ENCODE data around the gene PNPLA6. TPM values are rescaled to one million over a fixed set of nuclear protein-coding genes. Genes with fewer than 3 reads are reported as not detected.

Gene PNPLA6
- total and polyA plus RNA-seq, 2 donors (not counting 1 experiment from before 2014, with no cell fraction given), result 20.9 to 89.2 TPM

DNA sequence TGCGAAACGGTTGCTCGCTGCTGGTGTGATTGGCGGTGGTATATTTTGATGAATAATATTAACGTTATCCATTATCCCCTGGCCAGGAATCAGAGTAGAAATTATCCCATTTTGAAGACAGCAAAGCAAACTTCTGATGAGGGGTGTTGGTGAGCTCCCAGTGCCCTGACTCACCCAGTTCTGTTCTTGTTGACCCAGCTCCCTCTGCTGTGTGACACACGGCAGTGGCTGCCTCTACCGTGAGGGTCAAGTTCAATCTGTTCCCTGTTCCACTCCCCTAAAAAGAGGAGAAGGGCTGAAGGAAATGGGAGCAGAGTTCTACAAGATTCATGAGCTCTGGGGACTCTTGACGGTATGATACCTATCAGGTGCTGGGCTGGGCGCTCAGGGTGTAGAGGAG is 62.2 kb downstream of the PNPLA6 start:
- Histone ChIP-seq H2AFZ (ENCODE audit: low read length) (no peak overlapping the region), H3K4me1 (ENCODE audit: control insufficient read depth, extremely low read depth, insufficient read depth, low read length) (no peaks in the 10 kb centered on the region), H3K36me3 (ENCODE audit: control insufficient read depth, insufficient read depth, low read length) (no peaks in the 10 kb centered on the region), H3K27me3 (ENCODE audit: control insufficient read depth, insufficient read depth, low read length) (peaks cover 21% of the 10 kb centered on the region), H3K79me2 (ENCODE audit: control insufficient read depth, insufficient read depth, low read length) (no peaks in the 10 kb centered on the region), H3K9me3 (ENCODE audit: control insufficient read depth, insufficient read depth, low read depth, low read length) (no peaks in the 10 kb centered on the region), H3K27ac (ENCODE audit: insufficient read depth, low read length) (no peak overlapping the region), H3K4me2 (ENCODE audit: extremely low read depth, insufficient read depth, low read length) (no peak overlapping the region), H3K9ac (ENCODE audit: insufficient read depth, low read length) (no peak overlapping the region), H4K20me1 (ENCODE audit: control insufficient read depth, extremely low read depth, insufficient read depth, low read length) (no peaks in the 10 kb centered on the region), H3K4me3 (replicated peaks in 1 of 4; ENCODE audit: control extremely low read depth in 1 of 4, insufficient read depth in 1 of 4, low read depth in 3 of 4, low read length in 4 of 4) (no peak overlapping the region)
- DNase-seq (ENCODE audit: low read depth in 2 of 2), result no peak
- TF ChIP-seq EZH2 (IDR thresholded peaks at IDR 0.05; ENCODE audit: low read length, missing control alignments), result no peak
- TF ChIP-seq, protein P1, sequence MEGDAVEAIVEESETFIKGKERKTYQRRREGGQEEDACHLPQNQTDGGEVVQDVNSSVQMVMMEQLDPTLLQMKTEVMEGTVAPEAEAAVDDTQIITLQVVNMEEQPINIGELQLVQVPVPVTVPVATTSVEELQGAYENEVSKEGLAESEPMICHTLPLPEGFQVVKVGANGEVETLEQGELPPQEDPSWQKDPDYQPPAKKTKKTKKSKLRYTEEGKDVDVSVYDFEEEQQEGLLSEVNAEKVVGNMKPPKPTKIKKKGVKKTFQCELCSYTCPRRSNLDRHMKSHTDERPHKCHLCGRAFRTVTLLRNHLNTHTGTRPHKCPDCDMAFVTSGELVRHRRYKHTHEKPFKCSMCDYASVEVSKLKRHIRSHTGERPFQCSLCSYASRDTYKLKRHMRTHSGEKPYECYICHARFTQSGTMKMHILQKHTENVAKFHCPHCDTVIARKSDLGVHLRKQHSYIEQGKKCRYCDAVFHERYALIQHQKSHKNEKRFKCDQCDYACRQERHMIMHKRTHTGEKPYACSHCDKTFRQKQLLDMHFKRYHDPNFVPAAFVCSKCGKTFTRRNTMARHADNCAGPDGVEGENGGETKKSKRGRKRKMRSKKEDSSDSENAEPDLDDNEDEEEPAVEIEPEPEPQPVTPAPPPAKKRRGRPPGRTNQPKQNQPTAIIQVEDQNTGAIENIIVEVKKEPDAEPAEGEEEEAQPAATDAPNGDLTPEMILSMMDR (conservative IDR thresholded peaks at IDR 0.05 in 1 of 2, IDR thresholded peaks at IDR 0.05 in 1 of 2; ENCODE audit: low read depth in 1 of 2, low read length in 2 of 2), result no peak

DNA sequence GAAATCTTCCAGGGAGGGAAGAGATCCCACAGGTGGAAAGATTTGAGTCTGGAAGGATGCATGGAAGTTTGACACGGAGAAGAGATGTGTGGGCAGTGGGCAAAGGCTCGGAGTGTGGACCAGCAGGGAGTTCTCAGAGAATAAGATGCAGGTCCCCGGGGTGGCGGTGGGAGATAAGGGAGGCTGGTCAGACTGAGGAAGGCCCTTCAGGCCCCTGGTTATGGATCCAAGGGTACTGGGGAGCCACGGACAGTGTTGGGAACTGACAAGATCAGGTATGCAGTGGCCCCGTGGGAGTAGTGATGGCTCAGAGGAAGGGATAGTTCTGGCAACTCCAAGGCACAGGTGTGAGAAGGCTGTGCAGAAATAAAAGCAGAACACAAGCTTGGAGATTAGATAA is 62.7 kb downstream of the PNPLA6 start:
- Histone ChIP-seq H3K79me2 (ENCODE audit: control insufficient read depth, insufficient read depth, low read length) (no peaks in the 10 kb centered on the region), H3K27ac (ENCODE audit: insufficient read depth, low read length) (no peak overlapping the region), H3K4me2 (ENCODE audit: extremely low read depth, insufficient read depth, low read length) (no peak overlapping the region), H3K9ac (ENCODE audit: insufficient read depth, low read length) (no peak overlapping the region), H3K4me3 (replicated peaks in 1 of 4; ENCODE audit: control extremely low read depth in 1 of 4, insufficient read depth in 1 of 4, low read depth in 3 of 4, low read length in 4 of 4) (no peak overlapping the region), H4K20me1 (ENCODE audit: control insufficient read depth, extremely low read depth, insufficient read depth, low read length) (no peaks in the 10 kb centered on the region), H3K4me1 (ENCODE audit: control insufficient read depth, extremely low read depth, insufficient read depth, low read length) (no peaks in the 10 kb centered on the region), H3K36me3 (ENCODE audit: control insufficient read depth, insufficient read depth, low read length) (no peaks in the 10 kb centered on the region), H2AFZ (ENCODE audit: low read length) (no peak overlapping the region), H3K27me3 (ENCODE audit: control insufficient read depth, insufficient read depth, low read length) (peaks cover 21% of the 10 kb centered on the region), H3K9me3 (ENCODE audit: control insufficient read depth, insufficient read depth, low read depth, low read length) (no peaks in the 10 kb centered on the region)
- DNase-seq (ENCODE audit: low read depth in 2 of 2), result no peak
- TF ChIP-seq EZH2 (IDR thresholded peaks at IDR 0.05; ENCODE audit: low read length, missing control alignments), result no peak
- TF ChIP-seq, protein P1 (conservative IDR thresholded peaks at IDR 0.05 in 1 of 2, IDR thresholded peaks at IDR 0.05 in 1 of 2; ENCODE audit: low read depth in 1 of 2, low read length in 2 of 2), result no peak

DNA sequence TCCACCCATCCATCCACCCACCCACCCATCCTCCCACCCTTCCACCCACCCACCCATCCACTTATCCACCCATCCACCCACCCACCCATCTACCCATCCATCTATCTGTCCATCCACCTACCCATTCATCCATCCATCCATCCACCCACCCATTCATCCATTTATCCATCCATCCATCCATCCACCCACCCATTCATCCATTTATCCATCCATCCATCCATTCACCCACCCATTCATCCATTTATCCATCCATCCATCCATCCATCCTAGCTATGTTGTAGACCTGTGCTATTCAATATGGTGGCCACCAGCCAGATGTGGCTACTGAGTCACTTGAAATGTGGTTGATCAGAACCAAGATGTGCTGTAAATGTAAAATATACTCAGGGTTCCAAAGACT is 65.2 kb downstream of the PNPLA6 start:
- Histone ChIP-seq H3K4me3 (replicated peaks in 1 of 4; ENCODE audit: control extremely low read depth in 1 of 4, insufficient read depth in 1 of 4, low read depth in 3 of 4, low read length in 4 of 4) (no peak overlapping the region), H3K36me3 (ENCODE audit: control insufficient read depth, insufficient read depth, low read length) (no peaks in the 10 kb centered on the region), H4K20me1 (ENCODE audit: control insufficient read depth, extremely low read depth, insufficient read depth, low read length) (no peaks in the 10 kb centered on the region), H3K9ac (ENCODE audit: insufficient read depth, low read length) (no peak overlapping the region), H3K27me3 (ENCODE audit: control insufficient read depth, insufficient read depth, low read length) (peaks cover 12% of the 10 kb centered on the region), H3K9me3 (ENCODE audit: control insufficient read depth, insufficient read depth, low read depth, low read length) (no peaks in the 10 kb centered on the region), H3K4me1 (ENCODE audit: control insufficient read depth, extremely low read depth, insufficient read depth, low read length) (no peaks in the 10 kb centered on the region), H3K27ac (ENCODE audit: insufficient read depth, low read length) (no peak overlapping the region), H3K4me2 (ENCODE audit: extremely low read depth, insufficient read depth, low read length) (no peak overlapping the region), H2AFZ (ENCODE audit: low read length) (no peak overlapping the region), H3K79me2 (ENCODE audit: control insufficient read depth, insufficient read depth, low read length) (no peaks in the 10 kb centered on the region)
- no peak for DNase-seq (ENCODE audit: low read depth in 2 of 2)
- TF ChIP-seq, protein P1 (conservative IDR thresholded peaks at IDR 0.05 in 1 of 2, IDR thresholded peaks at IDR 0.05 in 1 of 2; ENCODE audit: low read depth in 1 of 2, low read length in 2 of 2), result no peak
- no peak for TF ChIP-seq EZH2 (IDR thresholded peaks at IDR 0.05; ENCODE audit: low read length, missing control alignments)
